Limb (tissue), 2 donors: ENCODE data around the gene ATOH8.
"Not testable (repeated sequence)": the region's sequence is repeated elsewhere in the genome, so short reads cannot be mapped to it uniquely, and the experiment has no call there.

Experiments used
- DNase-seq, 2 donors: peaks; one replicate each; pipeline ENCODE4 v3.0.0-alpha.2; 2016; ENCODE audit errors: extremely low spot score in 2 of 2

The ATOH8 gene

DNA sequence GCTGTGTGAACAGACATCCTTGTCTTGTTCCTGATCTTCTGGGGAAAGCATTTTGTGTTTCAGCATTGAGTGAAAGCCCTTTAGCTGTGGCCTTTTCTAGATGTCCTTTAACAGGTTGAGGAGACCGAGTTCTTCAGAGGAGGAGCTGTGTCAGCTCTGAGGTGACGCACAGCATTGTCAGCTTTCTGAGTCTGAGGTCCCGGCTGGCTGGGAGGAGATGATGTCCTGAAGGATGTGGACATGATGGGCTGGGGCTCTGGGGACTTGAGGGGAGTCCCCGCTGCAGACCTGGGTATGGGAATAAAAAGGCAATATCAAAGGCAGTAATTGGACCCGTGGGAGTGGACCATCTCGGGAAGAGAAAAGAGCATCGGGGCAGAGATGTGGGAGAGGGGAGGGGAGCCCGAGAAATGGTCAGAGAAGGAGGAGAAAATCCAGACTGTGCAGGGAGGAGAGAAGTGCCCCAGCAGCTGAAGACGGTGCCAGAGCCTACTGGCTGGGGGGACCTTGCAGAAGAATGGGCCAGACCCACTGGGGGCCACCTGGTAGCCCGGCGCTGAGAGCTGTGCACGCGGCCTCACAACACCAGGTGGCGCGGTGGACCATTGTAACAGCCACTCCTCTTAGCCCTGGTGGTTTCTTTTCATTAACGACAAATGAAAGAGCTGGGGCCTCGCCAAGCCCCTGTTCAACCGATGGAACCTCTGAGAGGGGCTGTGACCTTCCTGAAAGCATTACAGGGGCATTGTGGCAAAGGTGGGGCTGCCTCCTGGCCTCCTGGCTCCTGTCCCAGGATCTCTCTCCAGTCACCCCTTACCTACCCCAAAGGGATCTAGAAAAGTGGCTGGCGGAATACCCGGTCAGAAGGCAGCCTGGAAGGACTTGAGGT is 73.4 kb downstream of the ATOH8 start:
- peak; percentile 80 to 86 for DNase-seq

DNA sequence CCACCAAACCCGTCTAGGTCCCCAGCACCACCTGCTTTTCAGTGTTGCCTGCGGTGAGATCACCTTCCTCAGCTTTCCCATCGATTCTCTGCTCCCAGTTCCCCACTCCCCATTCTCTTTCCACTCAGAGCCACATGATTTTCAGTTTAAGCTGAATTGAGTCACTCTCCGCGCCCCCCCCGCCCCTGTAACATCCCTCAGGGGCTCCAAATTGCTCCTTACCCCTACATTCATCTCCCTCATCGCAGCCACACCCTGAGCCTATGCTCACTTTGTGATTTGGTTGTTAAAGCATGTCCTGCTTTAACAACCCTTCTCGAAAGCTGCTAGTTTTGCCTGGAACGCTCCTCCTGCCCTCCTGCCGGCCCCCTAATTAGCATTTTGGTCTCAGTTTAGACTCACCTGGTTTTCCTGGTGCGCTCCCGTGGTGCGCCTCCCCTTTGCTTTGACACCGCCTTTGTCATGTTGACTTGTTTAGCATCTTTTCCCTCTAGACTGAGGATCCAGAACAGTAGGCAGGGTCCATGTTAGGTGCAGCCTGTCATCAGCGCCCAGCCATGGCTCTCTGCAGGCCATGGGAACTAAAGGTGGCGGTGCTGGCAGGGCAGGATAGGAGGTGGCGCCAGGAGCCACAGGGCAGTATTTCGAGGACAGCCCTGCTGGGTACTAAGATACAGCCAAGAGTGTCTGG is 74.2 kb downstream of the ATOH8 start:
- no peak for DNase-seq

DNA sequence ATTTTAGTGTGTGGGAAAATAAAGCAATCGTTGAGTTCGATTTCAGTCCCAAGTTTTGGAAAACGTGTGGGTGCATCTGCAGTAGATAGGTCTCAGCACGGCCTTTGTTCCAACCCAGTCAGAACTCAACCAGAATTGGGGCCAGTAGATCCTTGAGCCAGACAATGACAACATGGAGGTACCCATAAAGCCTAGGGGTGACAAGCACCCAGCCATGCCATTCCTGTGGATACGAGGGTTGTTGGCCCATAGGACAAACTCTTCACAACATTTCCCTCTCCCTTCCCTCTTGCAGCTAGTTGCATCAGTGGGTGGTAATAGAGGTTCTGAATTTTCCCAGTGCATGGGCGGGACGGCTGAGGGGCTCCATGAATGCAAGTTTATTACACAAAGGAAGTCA is 74.9 kb downstream of the ATOH8 start:
- no peak for DNase-seq

DNA sequence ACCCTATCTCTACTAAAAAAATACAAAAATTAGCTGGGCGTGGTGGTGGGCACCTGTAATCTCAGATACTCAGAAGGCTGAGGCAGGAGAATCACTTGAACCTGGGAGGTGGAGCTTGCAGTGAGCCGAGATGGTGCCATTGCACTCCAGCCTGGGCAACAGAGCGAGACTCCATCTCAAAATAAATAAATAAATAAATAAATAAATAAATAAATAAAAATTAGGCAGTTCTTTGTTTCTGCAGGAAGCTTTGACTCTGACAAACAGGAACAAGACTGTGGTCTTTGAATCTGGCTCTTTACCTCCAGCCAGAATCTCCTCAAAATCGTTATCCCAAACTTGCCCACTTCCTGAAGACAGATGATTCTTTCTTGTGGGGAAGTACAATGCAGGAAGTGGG is 75.6 kb downstream of the ATOH8 start:
- not testable (repeated sequence) for DNase-seq

DNA sequence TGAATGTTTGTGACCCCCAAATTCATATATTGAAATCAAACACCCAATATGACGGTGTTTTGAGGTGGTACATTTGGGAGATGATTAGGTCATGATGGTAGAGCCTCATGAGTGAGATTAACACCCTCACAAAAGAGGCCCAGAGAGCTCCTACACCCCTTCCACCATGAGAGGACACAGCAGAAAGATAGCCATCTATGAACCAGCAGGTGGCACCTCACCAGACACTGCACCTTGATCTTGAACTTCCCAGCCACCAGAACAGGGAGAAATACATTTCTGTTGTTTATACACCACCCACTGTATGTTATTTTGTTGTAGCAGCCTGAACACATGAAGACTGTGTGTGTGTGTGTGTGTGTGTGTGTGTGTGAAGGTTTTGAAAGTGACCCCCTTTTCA is 76.9 kb downstream of the ATOH8 start:
- no peak for DNase-seq

DNA sequence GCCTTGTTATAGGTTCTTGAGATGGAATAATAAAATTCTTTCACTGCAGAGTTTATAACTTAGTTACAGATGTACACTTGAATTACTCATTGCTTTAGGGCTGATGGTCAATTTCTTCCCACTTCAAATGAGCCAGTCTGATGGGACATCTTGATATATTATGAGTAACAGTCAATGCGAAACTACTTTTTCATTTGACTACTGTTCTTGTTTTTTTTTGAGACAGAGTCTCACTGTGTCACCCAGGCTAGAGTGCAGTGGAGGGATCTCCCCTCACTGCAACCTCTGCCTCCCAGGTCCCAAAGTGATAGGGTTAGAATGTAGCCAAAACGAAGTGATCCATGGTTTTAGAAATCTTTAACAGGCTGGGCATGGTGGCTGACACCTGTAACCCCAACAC is 77.9 kb downstream of the ATOH8 start:
- DNase-seq: no peak

DNA sequence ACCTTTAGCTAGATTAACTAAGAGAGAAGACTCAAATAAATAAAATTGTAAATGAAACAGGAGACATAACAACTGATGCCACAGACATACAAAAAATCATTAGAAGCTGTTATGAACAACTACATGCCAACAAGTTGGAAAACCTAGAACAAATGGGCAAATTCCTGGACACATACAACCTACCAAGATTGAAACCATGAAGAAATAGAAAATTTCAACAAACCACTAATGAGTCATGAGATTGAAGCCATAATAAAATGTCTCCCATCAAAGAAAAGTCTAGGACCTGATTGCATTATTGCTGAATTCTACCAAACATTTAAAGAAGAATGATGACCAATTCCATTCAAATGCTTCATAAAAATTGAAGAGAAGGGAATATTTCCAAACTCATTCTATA is 80.7 kb downstream of the ATOH8 start:
- DNase-seq: no peak
